IMR-90 (cell line): ENCODE results near the gene RHBDF2.

ENCODE experiments used
- BHLHE40 ChIP-seq: fragments of 150-350 bp; IDR thresholded peaks from 2 replicates; pipeline ENCODE4 v1.6.1; 2016; ENCODE audit warnings: mild to moderate bottlenecking, low read depth, low read length
- CEBPB ChIP-seq: IDR thresholded peaks from 2 replicates; pipeline ENCODE4 v1.6.1; 2012; ENCODE audit warnings: low read depth, low read length, improper control_type of control experiment
- CHD1 ChIP-seq: IDR thresholded peaks from 2 replicates; pipeline ENCODE4 v1.6.1; 2012; ENCODE audit warnings: low read depth, low read length, improper control_type of control experiment
- CTCF ChIP-seq: conservative IDR thresholded peaks from 2 replicates; pipeline ENCODE4 v1.5.1; 2012; ENCODE audit warnings: mild to moderate bottlenecking, low read depth, low read length, improper control_type of control experiment
- MAFK ChIP-seq: IDR thresholded peaks from 2 replicates; pipeline ENCODE4 v1.6.1; 2012; ENCODE audit warnings: low read depth, low read length, improper control_type of control experiment
- MAZ ChIP-seq: IDR thresholded peaks from 2 replicates; pipeline ENCODE4 v1.6.1; 2012; ENCODE audit warnings: low read depth, mild to moderate bottlenecking, low read length, improper control_type of control experiment, moderate library complexity, borderline replicate concordance
- MXI1 ChIP-seq: IDR thresholded peaks from 2 replicates; pipeline ENCODE4 v1.6.1; 2012; ENCODE audit warnings: low read depth, mild to moderate bottlenecking, low read length, moderate library complexity, borderline replicate concordance
- POLR2A ChIP-seq: IDR thresholded peaks from 2 replicates; pipeline ENCODE4 v1.6.1; 2012; ENCODE audit warnings: mild to moderate bottlenecking, low read depth, low read length
- RAD21 ChIP-seq: IDR thresholded peaks from 2 replicates; pipeline ENCODE4 v1.6.1; 2012; ENCODE audit warnings: low read length, improper control_type of control experiment
- RCOR1 ChIP-seq: IDR thresholded peaks from 2 replicates; pipeline ENCODE4 v1.6.1; 2012; ENCODE audit warnings: mild to moderate bottlenecking, low read length, improper control_type of control experiment; ENCODE audit not compliant: insufficient replicate concordance
- RFX5 ChIP-seq: IDR thresholded peaks from 2 replicates; pipeline ENCODE4 v1.8.0; 2012; ENCODE audit warnings: low read depth, mild to moderate bottlenecking, low read length, moderate library complexity
- SMC3 ChIP-seq: fragments of 150-350 bp; IDR thresholded peaks from 2 replicates; pipeline ENCODE4 v1.6.1; 2016; ENCODE audit warnings: low read depth, mild to moderate bottlenecking, antibody characterized with exemption, low read length, moderate library complexity
- USF2 ChIP-seq: fragments of 150-350 bp; IDR thresholded peaks from 2 replicates; pipeline ENCODE4 v1.6.1; 2017; ENCODE audit warnings: mild to moderate bottlenecking, antibody characterized with exemption, low read length, low read depth

GRCh38 chr17:76451506-76451905 is 49.7 kb downstream of the RHBDF2 start:
- TF ChIP-seq CTCF (no peak), RAD21 (no peak), POLR2A (no peak), MAFK (no peak), USF2 (no peak), CEBPB (no peak), MXI1 (no peak), SMC3 (no peak), MAZ (no peak), BHLHE40 (no peak), RFX5 (no peak), CHD1 (no peak), RCOR1 (no peak)
